LNCaP clone FGC (cell line): ENCODE measurements around the gene NXPE2.

Experiments
- DNase-seq: peaks from one replicate; pipeline ENCODE4 v3.0.0-alpha.2; 2011; ENCODE audit warnings: low read depth
- H3K4me3 ChIP-seq: 2 replicates; pipeline ENCODE4 v1.5.1; 2011; ENCODE audit warnings: mild to moderate bottlenecking, low read depth, low read length, control low read depth
- TF ChIP-seq, protein P1 (sequence below): IDR thresholded peaks from 2 replicates; pipeline ENCODE4 v1.5.1; 2012; ENCODE audit warnings: mild to moderate bottlenecking; ENCODE audit not compliant: control insufficient read depth, insufficient read depth; ENCODE audit errors: extremely low read depth

The NXPE2 gene

DNA sequence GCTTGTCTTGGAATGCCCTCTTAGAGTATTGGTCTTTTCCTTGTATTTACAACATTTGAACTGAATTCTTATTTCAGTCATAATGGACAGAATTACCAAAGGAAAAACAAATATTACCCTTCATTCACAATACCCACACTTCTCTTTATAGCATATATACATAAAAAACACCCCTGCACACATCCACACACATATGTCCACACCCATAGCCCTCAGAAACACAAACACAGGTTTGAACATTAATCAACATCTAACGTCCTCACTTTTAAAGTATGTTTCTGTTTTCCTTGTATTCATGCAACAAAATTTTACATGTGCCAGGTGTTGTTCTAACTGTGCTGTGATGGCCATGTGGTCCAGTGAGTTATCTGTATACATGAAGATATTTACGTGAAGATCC is 11.6 kb upstream of the NXPE2 start:
- no peak for DNase-seq
- H3K4me3 ChIP-seq: no peak overlapping the region
- TF ChIP-seq, protein P1, sequence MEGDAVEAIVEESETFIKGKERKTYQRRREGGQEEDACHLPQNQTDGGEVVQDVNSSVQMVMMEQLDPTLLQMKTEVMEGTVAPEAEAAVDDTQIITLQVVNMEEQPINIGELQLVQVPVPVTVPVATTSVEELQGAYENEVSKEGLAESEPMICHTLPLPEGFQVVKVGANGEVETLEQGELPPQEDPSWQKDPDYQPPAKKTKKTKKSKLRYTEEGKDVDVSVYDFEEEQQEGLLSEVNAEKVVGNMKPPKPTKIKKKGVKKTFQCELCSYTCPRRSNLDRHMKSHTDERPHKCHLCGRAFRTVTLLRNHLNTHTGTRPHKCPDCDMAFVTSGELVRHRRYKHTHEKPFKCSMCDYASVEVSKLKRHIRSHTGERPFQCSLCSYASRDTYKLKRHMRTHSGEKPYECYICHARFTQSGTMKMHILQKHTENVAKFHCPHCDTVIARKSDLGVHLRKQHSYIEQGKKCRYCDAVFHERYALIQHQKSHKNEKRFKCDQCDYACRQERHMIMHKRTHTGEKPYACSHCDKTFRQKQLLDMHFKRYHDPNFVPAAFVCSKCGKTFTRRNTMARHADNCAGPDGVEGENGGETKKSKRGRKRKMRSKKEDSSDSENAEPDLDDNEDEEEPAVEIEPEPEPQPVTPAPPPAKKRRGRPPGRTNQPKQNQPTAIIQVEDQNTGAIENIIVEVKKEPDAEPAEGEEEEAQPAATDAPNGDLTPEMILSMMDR: no peak

DNA sequence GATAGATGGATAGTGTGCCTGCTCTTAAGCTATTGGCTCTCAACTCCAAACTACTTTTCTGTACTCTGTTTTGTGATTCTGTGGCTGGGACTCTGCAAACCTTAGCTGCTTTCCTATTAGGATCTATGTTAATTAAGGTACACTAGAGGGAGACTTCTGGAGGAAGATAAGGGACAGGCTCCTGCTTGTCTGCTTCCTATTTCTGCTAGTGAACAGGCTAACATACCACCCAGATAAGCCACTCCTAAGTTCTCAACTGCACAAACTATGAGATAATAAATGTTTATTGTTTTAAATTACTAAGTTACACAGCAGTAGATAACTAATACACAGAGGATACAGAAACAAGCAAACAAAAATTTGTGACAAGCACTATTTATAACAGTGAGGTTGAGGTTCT is 10.2 kb upstream of the NXPE2 start:
- H3K4me3 ChIP-seq: no peak overlapping the region
- no peak for DNase-seq
- TF ChIP-seq, protein P1: no peak

DNA sequence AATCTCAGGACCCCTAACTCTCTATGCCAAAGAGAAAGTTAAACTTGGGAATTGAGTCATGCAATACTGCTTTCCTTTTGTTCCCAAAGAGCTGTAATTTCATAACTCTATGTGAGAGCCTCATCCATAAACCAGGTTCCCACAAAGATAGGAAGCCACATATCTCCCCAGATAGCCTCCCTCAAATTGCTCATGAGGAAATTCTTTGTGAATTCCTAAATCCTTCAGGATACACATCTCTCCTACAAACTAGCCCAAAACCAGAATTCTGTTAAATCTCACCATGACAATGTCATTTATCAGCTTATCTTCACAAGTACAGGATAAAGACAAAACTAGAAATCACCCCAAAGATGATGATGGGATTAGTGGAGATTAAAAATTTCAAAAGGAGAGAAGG is 4.7 kb upstream of the NXPE2 start:
- DNase-seq: no peak
- no peak overlapping the region for H3K4me3 ChIP-seq
- TF ChIP-seq, protein P1: no peak

DNA sequence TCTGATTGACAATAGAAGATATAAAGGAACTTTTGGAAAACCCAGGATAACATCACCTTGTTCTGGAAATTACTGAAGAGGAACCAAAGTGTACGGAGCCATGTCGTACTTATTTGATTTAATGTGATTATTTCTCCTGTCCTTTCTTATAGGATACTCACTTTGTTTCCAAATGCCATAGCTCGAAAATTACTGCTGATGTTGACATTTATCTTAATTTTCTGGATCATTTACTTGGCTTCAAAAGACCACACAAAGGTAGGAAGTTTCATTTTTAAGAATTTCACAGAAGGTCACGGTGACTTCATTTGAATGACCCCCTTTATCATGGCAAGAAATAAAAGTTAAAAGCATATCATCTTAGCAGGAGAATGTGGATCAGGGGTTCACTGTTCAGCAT is 1.2 kb downstream of the NXPE2 start:
- TF ChIP-seq, protein P1: no peak
- DNase-seq: no peak
- no peak overlapping the region for H3K4me3 ChIP-seq

DNA sequence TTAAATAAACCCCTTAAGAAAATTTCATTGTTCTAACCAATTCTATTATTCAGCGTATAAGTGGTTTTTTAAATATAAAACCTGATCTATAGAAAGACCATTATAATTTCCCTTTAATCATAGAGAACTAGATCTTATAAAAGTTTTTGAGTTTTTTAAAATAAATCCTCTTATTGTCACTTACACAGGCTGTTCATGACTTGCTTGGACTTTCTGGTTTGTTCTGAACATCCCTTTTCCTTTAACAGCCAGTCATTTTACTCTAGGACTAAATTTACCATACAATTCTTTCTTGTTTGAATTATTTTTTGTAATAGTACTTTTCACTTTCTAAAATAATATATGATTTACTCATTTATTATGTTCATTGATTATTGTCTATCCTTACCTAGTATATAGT is 4.7 kb downstream of the NXPE2 start:
- TF ChIP-seq, protein P1: no peak
- DNase-seq: no peak
- no peak overlapping the region for H3K4me3 ChIP-seq

DNA sequence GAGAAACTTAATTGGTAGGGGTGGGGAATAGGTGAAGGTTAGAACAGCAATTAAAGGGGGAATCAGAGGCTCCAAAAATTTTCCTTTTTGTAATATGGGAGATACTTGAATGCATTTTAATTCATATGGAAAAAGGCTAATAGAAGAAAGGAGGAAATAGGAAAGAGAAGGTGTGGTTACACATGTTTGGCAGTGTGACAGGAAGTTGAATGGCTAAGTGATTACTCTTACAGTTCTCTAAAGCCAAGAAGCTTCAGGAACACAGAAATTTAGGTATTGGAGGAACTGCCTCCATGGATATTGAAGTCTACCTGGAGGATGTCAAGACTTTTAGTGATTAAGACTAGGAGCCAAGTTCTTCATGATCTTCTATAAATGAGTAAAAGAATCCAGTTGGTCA is 6.3 kb downstream of the NXPE2 start:
- H3K4me3 ChIP-seq: no peak overlapping the region
- DNase-seq: no peak
- TF ChIP-seq, protein P1: no peak

DNA sequence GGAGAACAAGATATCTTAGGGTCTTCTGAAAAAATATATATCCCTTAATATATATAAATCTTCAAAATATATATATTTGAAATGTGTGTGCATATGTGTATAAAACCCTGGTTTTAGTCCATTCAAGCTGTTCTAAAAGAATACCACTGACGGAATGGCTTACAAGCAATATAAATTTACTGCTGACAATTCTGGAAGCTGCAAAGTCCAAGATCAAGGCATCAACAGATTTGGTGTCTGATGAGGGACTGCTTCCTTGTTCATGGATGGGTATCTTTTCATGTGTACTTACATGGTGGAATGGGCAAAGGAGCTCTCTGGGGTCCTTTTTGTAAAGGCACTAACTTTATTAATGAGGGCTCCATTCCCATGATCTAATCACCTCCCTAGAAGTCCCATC is 6.8 kb downstream of the NXPE2 start:
- no peak overlapping the region for H3K4me3 ChIP-seq
- TF ChIP-seq, protein P1: no peak

More for the DNA sequence above, 6.8 kb downstream of the NXPE2 start:
- no peak for DNase-seq
